OCI-LY1 (cell line): ENCODE measurements around the gene WWOX.
"Not testable (repeated sequence)": the region's sequence is repeated elsewhere in the genome, so short reads cannot be mapped to it uniquely, and the experiment has no call there.

ENCODE experiments used
- CTCF ChIP-seq: fragments of 200-600 bp; sonication (generic), shearing (Covaris generic); IDR thresholded peaks from 2 replicates; pipeline ENCODE4 v1.5.1; 2017; ENCODE audit warnings: mild to moderate bottlenecking, antibody characterized with exemption, low read length, moderate library complexity, mixed read lengths
- EZH2 ChIP-seq: fragments of 200-600 bp; sonication (generic), shearing (Covaris generic); IDR thresholded peaks from 2 replicates; pipeline ENCODE4 v1.8.0; 2017; ENCODE audit warnings: borderline replicate concordance, mixed run types, mild to moderate bottlenecking, antibody characterized with exemption, low read length, moderate library complexity, mixed read lengths

GRCh38 chr16:79052198-79052597 lies 952.7 kb downstream of the WWOX start:
- TF ChIP-seq CTCF, EZH2: not testable (repeated sequence)
